ENCODE measurements around the gene RNASEH2A. TPM values are rescaled to one million over a fixed set of nuclear protein-coding genes. Genes with fewer than 3 reads are reported as not detected.
"Not testable (repeated sequence)": the region's sequence is repeated elsewhere in the genome, so short reads cannot be mapped to it uniquely, and the experiment has no call there.

Gene RNASEH2A
- total RNA-seq, 1 experiment from 2014 or later, result 79.5 TPM

DNA sequence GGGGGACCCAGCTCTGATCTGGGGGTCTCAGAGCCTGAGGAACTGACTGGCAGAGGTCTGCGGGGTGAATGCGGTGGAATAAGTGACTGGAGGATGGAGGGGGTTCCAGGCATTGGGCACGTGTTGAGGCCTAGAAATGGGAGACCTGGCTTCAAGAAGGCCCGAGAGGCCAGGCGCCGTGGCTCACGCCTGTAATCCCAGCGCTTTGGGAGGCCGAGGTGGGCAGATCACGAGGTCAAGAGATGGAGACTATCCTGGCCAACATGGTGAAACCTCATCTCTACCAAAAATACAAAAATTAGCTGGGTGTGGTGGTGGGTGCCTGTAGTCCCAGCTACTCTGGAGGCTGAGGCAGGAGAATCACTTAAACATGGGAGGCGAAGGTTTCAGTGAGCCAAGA is 11.4 kb downstream of the RNASEH2A start:
- not testable (repeated sequence) for H3K23ac ChIP-seq (ENCODE audit: insufficient read length, low read depth, low read length); H3K79me1 ChIP-seq (ENCODE audit: insufficient read depth, low read depth, low read length, poor library complexity, severe bottlenecking); H2BK120ac ChIP-seq (ENCODE audit: low read depth, low read length, poor library complexity, severe bottlenecking); H3K4me3 Mint-ChIP-seq; H3T11ph ChIP-seq (ENCODE audit: low read length); H3K9ac ChIP-seq (ENCODE audit: extremely low read depth, insufficient read length, low read length); DNase-seq; H3K27me3 Mint-ChIP-seq (ENCODE audit: low read depth); H3K56ac ChIP-seq (ENCODE audit: insufficient read length, low read depth, low read length); H3K79me2 ChIP-seq (ENCODE audit: insufficient read depth, low read length); H4K8ac ChIP-seq (replicated peaks; ENCODE audit: insufficient read length, low read depth, low read length); H4K91ac ChIP-seq (ENCODE audit: insufficient read length, low read depth, low read length); H3K14ac ChIP-seq (ENCODE audit: insufficient read depth, low read length); H2BK15ac ChIP-seq (ENCODE audit: low read depth, low read length); H3K23me2 ChIP-seq (ENCODE audit: insufficient read length, low read depth, low read length, poor library complexity, severe bottlenecking); H2AFZ ChIP-seq (ENCODE audit: low read length); H2BK12ac ChIP-seq (ENCODE audit: insufficient read length, low read depth, low read length); H3K4me1 Mint-ChIP-seq; H3K9me3 ChIP-seq (ENCODE audit: control insufficient read depth, low read depth, low read length); H3K9me3 Mint-ChIP-seq; H2AK5ac ChIP-seq (ENCODE audit: insufficient read length, low read length); H3K4ac ChIP-seq (ENCODE audit: low read depth, low read length); H3K27ac ChIP-seq (ENCODE audit: insufficient read length, low read depth, low read length); H3K4me2 ChIP-seq (ENCODE audit: insufficient read depth, insufficient read length, low read length); H4K20me1 ChIP-seq (ENCODE audit: control insufficient read depth, insufficient read depth, insufficient read length); H3K4me1 ChIP-seq (ENCODE audit: insufficient read depth, low read length); H4K5ac ChIP-seq (ENCODE audit: insufficient read length, low read depth, low read length); H3K27me3 ChIP-seq (ENCODE audit: insufficient read depth, low read length); H3K18ac ChIP-seq (ENCODE audit: insufficient read length, low read depth, low read length); H2BK20ac ChIP-seq (ENCODE audit: low read depth, low read length, poor library complexity, severe bottlenecking); H2BK5ac ChIP-seq (ENCODE audit: insufficient read length, low read length)
- Mint-ChIP-seq H3K36me3 (ENCODE audit: insufficient read depth in 1 of 3, low read depth in 3 of 3) (peaks cover 17 to 28% (median 24%) of the 10 kb centered on the region in 3 experiments; a peak in 6 of 7 replicates), H3K27ac (peak overlapping the region in 1 of 3 experiments; percentile 57; a peak in 1 of 7 replicates)
- no CpG with 5 or more reads among the region's 11 CpGs for WGBS (ENCODE audit: extremely low coverage, insufficient read length, low lambda C conversion rate)
